ENCODE data around the gene TBX2. TPM values are rescaled to one million over a fixed set of nuclear protein-coding genes. Genes with fewer than 3 reads are reported as not detected.

The TBX2 gene
- total and polyA plus RNA-seq, 2 of the 13 experiments (the other 11 are each of a cell fraction or from before 2014, with no cell fraction given) = 2.8 to 15.3 TPM

GRCh38 chr17:61364463-61364846 lies 35.2 kb upstream of the TBX2 start (continued):
- TF ChIP-seq IRX3 (CRISPR knock-in tag; IDR thresholded peaks at IDR 0.05; ENCODE audit: borderline replicate concordance, low read depth) (no peak), ZNF350 (CRISPR knock-in tag; IDR thresholded peaks at IDR 0.05; ENCODE audit: borderline replicate concordance, low read depth) (no peak), NAIF1 (CRISPR knock-in tag; IDR thresholded peaks at IDR 0.05; ENCODE audit: borderline replicate concordance) (0 out of 2 replicates have a peak, but pooled peaks have one; percentile 15), SMARCC2 (IDR thresholded peaks at IDR 0.05) (no peak), FOXC1 (CRISPR knock-in tag; IDR thresholded peaks at IDR 0.05; ENCODE audit: borderline replicate concordance) (no peak), GZF1 (CRISPR knock-in tag; IDR thresholded peaks at IDR 0.05) (no peak), GFI1 (CRISPR knock-in tag; IDR thresholded peaks at IDR 0.05; ENCODE audit: borderline replicate concordance) (peak; percentile 67), U2AF1 (optimal IDR thresholded peaks at IDR 0.05; ENCODE audit: low read depth, low read length) (peak; percentile 0), ZNF121 (CRISPR knock-in tag; IDR thresholded peaks at IDR 0.05) (peak; percentile 97), MIER3 (CRISPR knock-in tag; IDR thresholded peaks at IDR 0.05; ENCODE audit: borderline replicate concordance) (no peak), GTF2F1 (IDR thresholded peaks at IDR 0.05; ENCODE audit: low read length) (no peak), CREM (IDR thresholded peaks at IDR 0.05) (no peak), CREM (CRISPR knock-in tag; IDR thresholded peaks at IDR 0.05) (no peak), NFAT5 (CRISPR knock-in tag; IDR thresholded peaks at IDR 0.05) (0 out of 2 replicates have a peak, but pooled peaks have one; percentile 7), ATRX (CRISPR knock-in tag; IDR thresholded peaks at IDR 0.05; ENCODE audit: borderline replicate concordance) (no peak), IKZF5 (CRISPR knock-in tag; IDR thresholded peaks at IDR 0.05) (no peak), ZNF20 (CRISPR knock-in tag; IDR thresholded peaks at IDR 0.05) (no peak), PRDM10 (CRISPR knock-in tag; IDR thresholded peaks at IDR 0.05; ENCODE audit: low read depth) (no peak), MAF1 (CRISPR knock-in tag; IDR thresholded peaks at IDR 0.05; ENCODE audit: borderline replicate concordance) (no peak), CCAR2 (optimal IDR thresholded peaks at IDR 0.05; ENCODE audit: low read depth, low read length) (no peak)
